Measurements from ENCODE around the gene KLHL42.

KLHL42 gene

GRCh38 chr12:27822076-27822712 lies 42.2 kb downstream of the KLHL42 start:
- ChIA-PET POLR2A (interaction anchor here (0.6 to 0.8 kb wide), 2 partner anchors 8 to 90 kb away, joined by 3 to 5 read pairs; no protein-coding TSS in a partner anchor), CTCF (interaction anchor here (0.7 to 3.8 kb wide), 9 partner anchors 8 to 126 kb away, joined by 3 to 30 read pairs (median 3); no protein-coding TSS in a partner anchor)
- peaks cover 0 to 3% (median 1%) of the 10 kb centered on the region in 4 experiments for H3K4me1 ChIP-seq (ENCODE audit: control extremely low read depth in 1 of 4, control insufficient read depth in 4 of 4, insufficient read depth in 4 of 4, low read length in 3 of 4)
- no peaks in the 10 kb centered on the region for H3K36me3 ChIP-seq (ENCODE audit: control insufficient read depth in 4 of 4, insufficient read depth in 4 of 4, low read length in 3 of 4)
- peaks cover 0 to 7% (median 0%) of the 10 kb centered on the region in 5 experiments for H3K27me3 ChIP-seq (replicated peaks in 2 of 5; ENCODE audit: control insufficient read depth in 4 of 5, insufficient read depth in 5 of 5, low read length in 4 of 5)
- H3K4me3 ChIP-seq (ENCODE audit: control insufficient read depth in 1 of 7, extremely low read depth in 1 of 7, insufficient read depth in 4 of 7, low read depth in 2 of 7, low read length in 6 of 7): no peak overlapping the region
- H3K27ac ChIP-seq (ENCODE audit: insufficient read depth in 1 of 2, low read depth in 1 of 2, low read length in 2 of 2, poor library complexity in 1 of 2, severe bottlenecking in 2 of 2): no peak overlapping the region
- DNase-seq: peak; percentile 14 to 45 (median 29)
- 87% methylated on average over 7 of the region's 9 CpGs for WGBS (ENCODE audit: insufficient coverage)
- no peaks in the 10 kb centered on the region for H3K9me3 ChIP-seq (ENCODE audit: control extremely low read depth in 1 of 5, control insufficient read depth in 4 of 5, insufficient read depth in 2 of 5, low read depth in 1 of 5, low read length in 4 of 5)

GRCh38 chr12:27823038-27823437 lies 43.0 kb downstream of the KLHL42 start:
- ChIA-PET CTCF (interaction anchor here (1.3 to 3.8 kb wide), 2 partner anchors 21 to 90 kb away, joined by 3 to 30 read pairs; no protein-coding TSS in a partner anchor), POLR2A (no interaction called here)
- 100% methylated on average over 2 of the region's 5 CpGs for WGBS (ENCODE audit: insufficient coverage)
- Histone ChIP-seq H3K4me1 (ENCODE audit: control extremely low read depth in 1 of 4, control insufficient read depth in 4 of 4, insufficient read depth in 4 of 4, low read length in 3 of 4) (peaks cover 0 to 3% (median 1%) of the 10 kb centered on the region in 4 experiments), H3K27me3 (replicated peaks in 2 of 5; ENCODE audit: control insufficient read depth in 4 of 5, insufficient read depth in 5 of 5, low read length in 4 of 5) (peaks cover 0 to 7% (median 0%) of the 10 kb centered on the region in 5 experiments), H3K27ac (ENCODE audit: insufficient read depth in 1 of 2, low read depth in 1 of 2, low read length in 2 of 2, poor library complexity in 1 of 2, severe bottlenecking in 2 of 2) (no peak overlapping the region), H3K9me3 (ENCODE audit: control extremely low read depth in 1 of 5, control insufficient read depth in 4 of 5, insufficient read depth in 2 of 5, low read depth in 1 of 5, low read length in 4 of 5) (no peaks in the 10 kb centered on the region), H3K36me3 (ENCODE audit: control insufficient read depth in 4 of 4, insufficient read depth in 4 of 4, low read length in 3 of 4) (no peaks in the 10 kb centered on the region), H3K4me3 (ENCODE audit: control insufficient read depth in 1 of 7, extremely low read depth in 1 of 7, insufficient read depth in 4 of 7, low read depth in 2 of 7, low read length in 6 of 7) (no peak overlapping the region)
- DNase-seq: no peak

DNA sequence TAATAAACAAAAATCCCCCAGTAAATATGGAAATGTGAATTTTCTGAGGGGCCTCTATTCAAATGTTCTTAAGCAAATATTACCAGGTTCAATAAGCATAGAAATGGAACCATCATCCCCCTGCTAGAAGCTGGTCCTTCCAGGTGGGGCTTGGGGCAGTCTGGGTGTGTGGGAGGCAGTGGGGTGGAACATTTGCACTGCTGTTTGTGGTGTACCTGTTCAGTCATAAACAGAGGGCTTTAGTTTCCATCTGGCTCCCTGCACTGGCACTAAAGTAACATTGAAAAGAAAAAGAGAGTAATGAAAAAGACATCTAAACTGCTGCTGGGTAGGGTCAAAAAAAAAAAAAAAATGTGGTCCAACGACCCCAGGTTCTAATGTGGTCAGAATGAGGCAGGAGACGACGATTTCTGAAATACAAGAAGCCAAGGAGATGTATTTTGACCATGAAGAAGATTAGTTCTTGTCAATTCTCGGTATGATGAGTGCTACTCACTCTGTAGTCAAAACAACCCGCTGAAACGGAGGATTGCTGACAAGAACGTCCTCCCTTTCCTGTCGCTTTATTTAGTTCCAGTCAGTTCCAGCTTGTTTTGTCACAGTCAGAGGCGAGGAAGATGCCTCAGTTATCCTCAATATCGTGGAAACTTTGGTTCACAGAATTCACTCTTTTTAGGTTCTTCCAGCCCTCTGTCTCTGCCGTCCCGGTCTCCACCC lies 44.3 kb downstream of the KLHL42 start:
- DNase-seq: no peak
- Histone ChIP-seq H3K4me1 (ENCODE audit: control extremely low read depth in 1 of 4, control insufficient read depth in 4 of 4, insufficient read depth in 4 of 4, low read length in 3 of 4) (peaks cover 0 to 3% (median 1%) of the 10 kb centered on the region in 4 experiments), H3K36me3 (ENCODE audit: control insufficient read depth in 4 of 4, insufficient read depth in 4 of 4, low read length in 3 of 4) (no peaks in the 10 kb centered on the region), H3K4me3 (ENCODE audit: control insufficient read depth in 1 of 7, extremely low read depth in 1 of 7, insufficient read depth in 4 of 7, low read depth in 2 of 7, low read length in 6 of 7) (peak overlapping the region in 1 of 7 experiments; percentile 2), H3K9me3 (ENCODE audit: control extremely low read depth in 1 of 5, control insufficient read depth in 4 of 5, insufficient read depth in 2 of 5, low read depth in 1 of 5, low read length in 4 of 5) (no peaks in the 10 kb centered on the region), H3K27ac (ENCODE audit: insufficient read depth in 1 of 2, low read depth in 1 of 2, low read length in 2 of 2, poor library complexity in 1 of 2, severe bottlenecking in 2 of 2) (no peak overlapping the region), H3K27me3 (replicated peaks in 2 of 5; ENCODE audit: control insufficient read depth in 4 of 5, insufficient read depth in 5 of 5, low read length in 4 of 5) (peaks cover 0 to 7% (median 0%) of the 10 kb centered on the region in 5 experiments)
- 77% methylated on average over 11 of the region's 12 CpGs for WGBS (ENCODE audit: insufficient coverage)
- ChIA-PET CTCF (no interaction called here), POLR2A (no interaction called here)

DNA sequence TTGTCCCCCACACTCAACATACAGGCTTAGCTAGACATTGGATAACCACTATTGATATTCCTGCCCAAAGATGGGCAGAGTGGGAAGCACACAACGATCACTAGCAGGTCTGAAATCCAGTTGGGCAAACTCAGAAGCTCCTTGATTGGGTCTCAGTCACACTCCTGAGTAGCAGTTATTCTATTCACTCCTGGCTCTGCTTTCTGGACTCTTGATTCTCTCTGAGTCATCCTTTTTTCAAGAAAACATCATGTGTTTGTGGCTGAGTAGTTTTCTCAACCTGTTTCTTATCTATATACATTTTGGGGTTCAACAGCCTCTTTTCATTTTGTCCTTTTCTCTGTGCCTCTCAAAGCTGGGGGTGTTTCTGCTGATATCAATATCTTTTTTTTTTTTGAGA lies 46.0 kb downstream of the KLHL42 start:
- ChIA-PET POLR2A (no interaction called here), CTCF (interaction anchor here (0.7 kb wide), 1 partner anchor 92 kb away, joined by 4 read pairs; no protein-coding TSS in a partner anchor)
- Histone ChIP-seq H3K27ac (ENCODE audit: insufficient read depth in 1 of 2, low read depth in 1 of 2, low read length in 2 of 2, poor library complexity in 1 of 2, severe bottlenecking in 2 of 2) (no peak overlapping the region), H3K4me1 (ENCODE audit: control extremely low read depth in 1 of 4, control insufficient read depth in 4 of 4, insufficient read depth in 4 of 4, low read length in 3 of 4) (peaks cover 0 to 3% (median 1%) of the 10 kb centered on the region in 4 experiments), H3K36me3 (ENCODE audit: control insufficient read depth in 4 of 4, insufficient read depth in 4 of 4, low read length in 3 of 4) (no peaks in the 10 kb centered on the region), H3K9me3 (ENCODE audit: control extremely low read depth in 1 of 5, control insufficient read depth in 4 of 5, insufficient read depth in 2 of 5, low read depth in 1 of 5, low read length in 4 of 5) (no peaks in the 10 kb centered on the region), H3K27me3 (replicated peaks in 2 of 5; ENCODE audit: control insufficient read depth in 4 of 5, insufficient read depth in 5 of 5, low read length in 4 of 5) (peaks cover 0 to 7% (median 0%) of the 10 kb centered on the region in 5 experiments), H3K4me3 (ENCODE audit: control insufficient read depth in 1 of 7, extremely low read depth in 1 of 7, insufficient read depth in 4 of 7, low read depth in 2 of 7, low read length in 6 of 7) (no peak overlapping the region)
- WGBS (ENCODE audit: insufficient coverage): 100% methylated on average over 1 of the region's 1 CpG
- no peak for DNase-seq

GRCh38 chr12:27828196-27828595 lies 48.2 kb downstream of the KLHL42 start:
- peaks cover 0 to 3% (median 0%) of the 10 kb centered on the region in 5 experiments for H3K27me3 ChIP-seq (replicated peaks in 2 of 5; ENCODE audit: control insufficient read depth in 4 of 5, insufficient read depth in 5 of 5, low read length in 4 of 5)
- no peaks in the 10 kb centered on the region for H3K9me3 ChIP-seq (ENCODE audit: control extremely low read depth in 1 of 5, control insufficient read depth in 4 of 5, insufficient read depth in 2 of 5, low read depth in 1 of 5, low read length in 4 of 5)
- H3K4me3 ChIP-seq (ENCODE audit: control insufficient read depth in 1 of 7, extremely low read depth in 1 of 7, insufficient read depth in 4 of 7, low read depth in 2 of 7, low read length in 6 of 7): no peak overlapping the region
- ChIA-PET CTCF (interaction anchor here (0.6 kb wide), 1 partner anchor 9 kb away, joined by 3 read pairs; no protein-coding TSS in a partner anchor), POLR2A (no interaction called here)
- no peaks in the 10 kb centered on the region for H3K36me3 ChIP-seq (ENCODE audit: control insufficient read depth in 4 of 4, insufficient read depth in 4 of 4, low read length in 3 of 4)
- WGBS (ENCODE audit: insufficient coverage): 100% methylated on average over 2 of the region's 3 CpGs
- no peak overlapping the region for H3K27ac ChIP-seq (ENCODE audit: insufficient read depth in 1 of 2, low read depth in 1 of 2, low read length in 2 of 2, poor library complexity in 1 of 2, severe bottlenecking in 2 of 2)
- DNase-seq: no peak
- no peaks in the 10 kb centered on the region for H3K4me1 ChIP-seq (ENCODE audit: control extremely low read depth in 1 of 4, control insufficient read depth in 4 of 4, insufficient read depth in 4 of 4, low read length in 3 of 4)

DNA sequence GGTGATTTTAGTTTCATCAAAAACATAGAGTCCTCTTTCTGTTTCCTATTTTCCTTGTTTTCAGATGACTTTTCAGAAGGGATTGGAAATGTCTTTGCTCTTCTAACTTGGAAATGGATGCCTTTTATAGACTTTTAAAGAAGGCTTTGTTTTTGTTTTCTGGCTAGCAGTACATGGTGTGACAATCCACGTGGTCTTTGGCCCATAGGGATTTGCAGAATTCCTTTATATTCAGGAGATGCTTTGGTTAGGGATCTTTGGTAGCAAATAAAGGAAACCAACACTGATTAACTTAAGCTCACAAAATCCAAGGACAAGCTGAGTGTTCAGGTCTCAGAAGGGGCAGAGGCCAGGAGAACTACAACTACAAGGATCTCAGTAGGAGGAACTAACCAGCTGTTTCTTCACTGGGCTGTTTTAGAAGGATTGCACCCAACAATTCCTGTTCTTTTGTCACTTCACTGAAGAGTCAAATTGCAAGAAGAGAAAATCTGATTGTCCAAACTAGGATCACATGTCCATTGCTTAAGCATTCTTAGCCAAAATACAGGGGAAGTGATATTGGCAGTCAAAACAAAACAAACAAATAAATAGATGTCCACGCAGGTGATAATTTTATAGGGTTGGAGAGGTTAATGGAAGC lies 58.6 kb downstream of the KLHL42 start:
- no peaks in the 10 kb centered on the region for H3K27me3 ChIP-seq (replicated peaks in 2 of 5; ENCODE audit: control insufficient read depth in 4 of 5, insufficient read depth in 5 of 5, low read length in 4 of 5)
- peaks cover 0 to 12% (median 1%) of the 10 kb centered on the region in 4 experiments for H3K4me1 ChIP-seq (ENCODE audit: control extremely low read depth in 1 of 4, control insufficient read depth in 4 of 4, insufficient read depth in 4 of 4, low read length in 3 of 4)
- no peak overlapping the region for H3K4me3 ChIP-seq (ENCODE audit: control insufficient read depth in 1 of 7, extremely low read depth in 1 of 7, insufficient read depth in 4 of 7, low read depth in 2 of 7, low read length in 6 of 7)
- 100% methylated on average over 1 of the region's 2 CpGs for WGBS (ENCODE audit: insufficient coverage)
- DNase-seq: no peak
- CTCF ChIA-PET: interaction anchor here (1.4 kb wide), 1 partner anchor 98 kb away, joined by 3 read pairs; no protein-coding TSS in a partner anchor
- H3K27ac ChIP-seq (ENCODE audit: insufficient read depth in 1 of 2, low read depth in 1 of 2, low read length in 2 of 2, poor library complexity in 1 of 2, severe bottlenecking in 2 of 2): no peak overlapping the region
- no peaks in the 10 kb centered on the region for H3K36me3 ChIP-seq (ENCODE audit: control insufficient read depth in 4 of 4, insufficient read depth in 4 of 4, low read length in 3 of 4)
- POLR2A ChIA-PET: interaction anchor here (0.6 kb wide), 1 partner anchor 12 kb away, joined by 7 read pairs; no protein-coding TSS in a partner anchor
- peaks cover 0 to 5% (median 2%) of the 10 kb centered on the region in 5 experiments for H3K9me3 ChIP-seq (ENCODE audit: control extremely low read depth in 1 of 5, control insufficient read depth in 4 of 5, insufficient read depth in 2 of 5, low read depth in 1 of 5, low read length in 4 of 5)

All from common myeloid progenitor, CD34-positive (primary cell).